Left forelimb (tissue), 1 donor: Measurements from ENCODE around the gene CCNB2.

ENCODE experiments used
- DNase-seq: peaks from one replicate; pipeline ENCODE4 v3.0.0-alpha.2; 2018; ENCODE audit warnings: low spot score

Gene CCNB2

DNA sequence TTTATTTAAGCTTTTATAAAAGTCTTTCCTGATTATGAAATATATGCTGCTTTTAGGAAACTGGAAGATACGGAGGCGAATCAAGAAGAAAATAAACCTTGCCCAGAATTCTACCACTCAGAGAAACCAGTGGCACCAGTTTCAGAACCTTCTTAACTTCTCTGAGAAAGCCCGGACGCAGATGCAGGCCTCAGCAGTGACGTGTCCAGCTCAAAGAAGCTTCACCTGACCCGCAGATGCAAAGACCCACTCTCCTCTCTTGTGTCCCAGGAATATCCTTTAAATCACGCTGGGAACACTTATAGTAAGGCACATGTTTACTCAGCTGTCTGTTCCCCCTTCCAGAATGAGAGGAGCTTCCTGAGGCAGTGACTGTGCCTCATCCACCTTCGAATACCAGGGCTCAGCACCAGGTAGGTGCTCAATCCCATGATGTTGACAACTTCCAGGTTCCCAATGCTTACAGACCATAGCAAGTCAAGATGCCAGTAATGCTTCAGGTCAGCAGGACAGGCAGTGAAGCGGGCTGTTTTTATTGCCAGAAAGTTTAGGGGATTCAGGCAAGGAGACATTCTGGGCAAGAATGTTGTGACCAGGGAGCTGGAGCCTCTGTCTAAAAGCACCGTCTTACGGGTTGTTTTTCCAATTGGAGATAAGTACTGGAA lies 61.8 kb downstream of the CCNB2 start:
- no peak for DNase-seq

- DNase-seq, result no peak
Observed at GRCh38 chr15:59168536-59168935, 63.6 kb downstream of the CCNB2 start.

DNA sequence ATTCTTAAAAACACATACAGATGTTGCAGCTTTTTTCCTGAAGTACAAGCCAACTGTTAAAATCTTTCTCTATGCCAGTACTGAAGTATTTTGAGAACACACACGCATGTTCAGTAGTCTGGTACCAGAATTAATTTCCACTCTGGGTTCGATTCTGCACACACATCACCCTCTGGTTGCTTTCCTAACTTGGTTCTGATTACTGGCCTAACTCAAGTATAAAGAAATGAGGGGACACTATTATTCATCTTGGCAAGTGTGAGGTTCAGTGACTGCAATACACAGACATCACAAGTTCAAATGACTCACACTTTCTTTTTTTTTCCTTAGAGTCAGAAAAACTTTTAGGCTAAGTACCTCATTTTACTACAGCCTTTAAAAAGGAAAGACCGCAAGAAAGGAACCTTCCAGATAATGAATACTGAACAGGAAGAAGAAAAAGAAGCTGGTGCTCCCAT lies 64.3 kb downstream of the CCNB2 start:
- no peak for DNase-seq

GRCh38 chr15:59170295-59171066 lies 65.5 kb downstream of the CCNB2 start:
- no peak for DNase-seq

GRCh38 chr15:59171067-59171397 lies 66.1 kb downstream of the CCNB2 start:
- no peak for DNase-seq

DNA sequence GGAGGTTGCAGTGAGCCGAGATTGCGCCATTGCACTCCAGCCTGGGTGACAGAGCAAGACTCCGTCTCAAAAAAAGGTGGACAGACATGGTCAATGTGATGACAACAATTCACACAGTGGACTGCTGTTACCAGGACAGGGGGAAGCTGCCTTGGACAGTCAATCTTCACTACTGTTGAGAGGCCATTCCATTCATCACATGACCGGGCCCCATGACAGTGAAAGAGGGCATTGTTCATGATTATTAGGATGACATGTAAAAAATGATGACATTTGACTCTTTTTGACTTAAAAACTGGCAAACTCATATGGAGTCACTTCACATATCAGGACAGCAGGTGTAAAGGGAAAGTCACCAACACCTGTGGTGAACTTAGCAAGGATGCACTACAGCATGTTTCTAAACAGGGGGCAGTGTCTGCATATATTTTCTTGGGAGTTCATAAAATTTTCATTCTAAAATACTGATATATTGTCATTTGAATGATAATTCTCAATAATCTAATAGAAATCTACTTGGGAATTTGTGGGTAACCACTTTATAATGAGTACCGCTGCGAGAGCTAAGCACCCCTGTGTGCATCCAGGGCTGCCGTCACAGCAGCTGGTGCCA lies 67.4 kb downstream of the CCNB2 start:
- DNase-seq, result no peak

- DNase-seq, result no peak
Observed at GRCh38 chr15:59173194-59173593, 68.2 kb downstream of the CCNB2 start.

DNA sequence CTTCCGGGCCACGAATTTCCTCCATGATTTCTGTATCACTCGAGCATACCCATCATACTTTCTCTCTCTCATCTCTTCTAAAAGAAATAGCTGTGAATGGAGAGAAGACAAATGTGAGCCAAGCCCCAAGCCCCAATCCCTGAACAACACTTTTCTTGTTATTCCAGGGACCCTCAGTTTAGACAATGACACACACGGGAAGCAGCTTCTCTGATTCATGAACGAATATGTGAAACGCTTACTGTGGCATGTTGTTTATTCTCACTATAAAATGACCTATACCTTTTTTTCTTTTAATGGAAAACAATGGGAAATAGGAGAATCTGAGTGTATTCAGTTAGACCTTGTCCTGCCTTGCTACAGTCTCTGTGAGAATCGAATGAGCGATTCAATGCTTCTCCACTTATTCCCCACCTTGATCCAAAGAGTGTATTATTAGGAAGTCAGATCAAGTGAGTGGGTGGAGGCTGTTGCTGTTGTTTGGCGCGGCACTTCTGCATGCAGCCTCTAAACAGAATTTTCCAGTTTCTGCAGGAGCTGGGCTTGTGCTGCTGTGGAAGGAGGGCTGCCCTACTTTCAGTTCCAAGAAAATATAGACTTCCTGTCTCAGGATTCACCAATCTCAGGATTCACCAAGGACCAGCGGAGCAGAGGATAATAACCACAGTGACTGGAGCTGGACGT lies 69.3 kb downstream of the CCNB2 start:
- no peak for DNase-seq
